HepG2 (cell line): ENCODE data around the gene TRPC3. TPM values are rescaled to one million over a fixed set of nuclear protein-coding genes. Genes with fewer than 3 reads are reported as not detected.

Experiments
- ATAC-seq: fragments of 200-7000 bp; cut with Tn5 transposase; 3 replicates; pipeline ENCODE4 v1.9.1; 2020; ENCODE audit warnings: mild to moderate bottlenecking, moderate library complexity
- BruUV-seq: library from RNA; stranded (reverse); fragments of 400-500 nt; replicated peaks from 2 replicates; lab custom pipeline; 2021; lab: Mats Ljungman, UMichigan
- CTCF ChIA-PET: fragments of 300-600 bp; formaldehyde crosslinking; extraction: SDS; loops from one replicate; lab custom pipeline; 2021; ENCODE audit warnings: low total read pairs, inconsistent platforms, low intra/inter-chr PET ratio; lab: Yijun Ruan, JAX
- POLR2A ChIA-PET: fragments of 350-600 bp; sonication (Branson Sonifier 250); formaldehyde crosslinking; loops from one replicate; lab custom pipeline; 2020; ENCODE audit warnings: antibody characterized with exemption, inconsistent platforms; lab: Yijun Ruan, JAX
- DNase-seq: peaks from one replicate; pipeline ENCODE4 v3.0.0-alpha.2; 2015; ENCODE audit warnings: low spot score
- FAIRE-seq: peaks from 3 replicates; lab custom pipeline; 2011; peaks lifted over from hg19 to GRCh38; lab: Jason Lieb, UNC
- H2AFZ ChIP-seq: one replicate; pipeline ENCODE4 v1.6.1; 2011; ENCODE audit warnings: low read length, inconsistent platforms
- H3K27ac ChIP-seq: fragments of 300-600 bp; 3 replicates; pipeline ENCODE4 v1.8.0; 2011; ENCODE audit warnings: mixed run types, mild to moderate bottlenecking, mixed read lengths, low read length, inconsistent platforms; ENCODE audit not compliant: insufficient read depth; ENCODE audit errors: extremely low read length
- H3K27me3 ChIP-seq, 2 experiments: fragments of 200-600 bp in 1 of 2; 2 replicates in 1 of 2; 3 replicates in 1 of 2; pipeline versions ENCODE4 v1.6.0 to v1.8.0; 2011; ENCODE audit warnings: low read length in 2 of 2, mild to moderate bottlenecking in 2 of 2, moderate library complexity in 2 of 2, inconsistent platforms in 1 of 2; ENCODE audit not compliant: insufficient read depth in 2 of 2, control insufficient read depth in 1 of 2
- H3K36me3 ChIP-seq, 2 experiments: fragments of 200-600 bp in 1 of 2; replicated peaks in 1 of 2; 2 replicates in 1 of 2; 3 replicates in 1 of 2; pipeline versions ENCODE4 v1.5.1 to v1.8.0; 2011; ENCODE audit warnings: low read length in 2 of 2, inconsistent platforms in 1 of 2; ENCODE audit not compliant: insufficient read depth in 2 of 2, control insufficient read depth in 1 of 2
- H3K4me1 ChIP-seq: 2 replicates; pipeline ENCODE4 v1.5.1; 2012; ENCODE audit warnings: low read length, inconsistent platforms; ENCODE audit not compliant: insufficient read depth
- H3K4me2 ChIP-seq: 2 replicates; pipeline ENCODE4 v1.6.0; 2011; ENCODE audit warnings: low read depth, low read length, inconsistent platforms
- H3K4me3 ChIP-seq, 3 experiments: fragments of 200-600 bp in 1 of 3; sonication (generic), shearing (Covaris generic) in 1 of 3; replicated peaks in 1 of 3; 2 replicates each; pipeline ENCODE4 v1.5.1; 2011 to 2016; ENCODE audit warnings: low read length in 3 of 3, inconsistent platforms in 2 of 3, low read depth in 2 of 3, mild to moderate bottlenecking in 2 of 3, control low read depth in 1 of 3, mixed read lengths in 1 of 3; ENCODE audit not compliant: insufficient read depth in 1 of 3
- H3K79me2 ChIP-seq: one replicate; pipeline ENCODE4 v1.6.1; 2011; ENCODE audit warnings: low read length, inconsistent platforms; ENCODE audit not compliant: insufficient read depth
- H3K9ac ChIP-seq: 2 replicates; pipeline ENCODE4 v1.6.0; 2011; ENCODE audit warnings: mild to moderate bottlenecking, low read depth, low read length, inconsistent platforms; ENCODE audit not compliant: insufficient read depth
- H3K9me3 ChIP-seq: 2 replicates; pipeline ENCODE4 v1.5.1; 2012; ENCODE audit warnings: mild to moderate bottlenecking, low read length
- H4K20me1 ChIP-seq: 2 replicates; pipeline ENCODE4 v1.6.0; 2011; ENCODE audit warnings: inconsistent platforms, mild to moderate bottlenecking, low read length, moderate library complexity; ENCODE audit not compliant: insufficient read depth
- TBX2 ChIP-seq: sonication (generic); formaldehyde crosslinking; IDR thresholded peaks from 2 replicates; pipeline ENCODE4 v1.5.0; 2020; ENCODE audit warnings: missing genetic modification reagents, mild to moderate bottlenecking, borderline replicate concordance
- ZFP90 ChIP-seq: sonication (generic); formaldehyde crosslinking; IDR thresholded peaks from 2 replicates; pipeline ENCODE4 v1.8.0; 2022; ENCODE audit warnings: missing genetic modification reagents, mild to moderate bottlenecking, inconsistent platforms, borderline replicate concordance
- ZNF275 ChIP-seq: sonication (generic); formaldehyde crosslinking; IDR thresholded peaks from 2 replicates; pipeline ENCODE4 v1.8.0; 2022; ENCODE audit warnings: missing genetic modification reagents, mild to moderate bottlenecking, inconsistent platforms, borderline replicate concordance
- ZNF383 ChIP-seq: sonication (generic); formaldehyde crosslinking; IDR thresholded peaks from 2 replicates; pipeline ENCODE4 v1.4.0; 2020; ENCODE audit warnings: missing genetic modification reagents, mild to moderate bottlenecking, borderline replicate concordance
- ZNF430 ChIP-seq: sonication (generic); formaldehyde crosslinking; IDR thresholded peaks from 2 replicates; pipeline ENCODE4 v1.9.0; 2021; ENCODE audit warnings: mild to moderate bottlenecking, missing genetic modification reagents
- ZNF546 ChIP-seq: sonication (generic); formaldehyde crosslinking; conservative IDR thresholded peaks from 2 replicates; pipeline ENCODE4 v1.8.1; 2023; ENCODE audit warnings: mild to moderate bottlenecking, missing genetic modification reagents
- WGBS: methylation state at CpG from one replicate; pipeline ENCODE4 v1.1.6; 2017; ENCODE audit warnings: low lambda C conversion rate; 5-methylcytosine and 5-hydroxymethylcytosine counted together
- in situ Hi-C: cut with HindIII; loops from 2 replicates; pipeline ENCODE4 v1.10.0; 2017; ENCODE audit warnings: low pct_unique_long_range_greater_than_20kb; ENCODE audit not compliant: extremely low pct_ligation_motif_present
- intact Hi-C: fragments of 100-400 bp; cut with micrococcal nuclease; formaldehyde crosslinking; loops from one replicate; pipeline ENCODE4 v1.10.0; 2022; ENCODE audit not compliant: unreplicated experiment
- polyA plus RNA-seq, 8 experiments: library from polyadenylated mRNA; depleted of rRNA in 3 of 8; stranded (reverse) in 7 of 8; unstranded in 1 of 8; fragments of >200 nt; fragmentation: Illumina TruSeq in 4 of 8; extraction: Trizol in 4 of 8; gene quantifications; 2 replicates each; pipeline versions ENCODE4 v1.2.1 to v1.2.3, GENCODE V29; 2011 to 2016; ENCODE audit warnings: low read depth in 4 of 8, missing spikeins in 1 of 8, mixed read lengths in 1 of 8; ENCODE audit not compliant: insufficient read depth in 1 of 8
- total RNA-seq, 5 experiments: library from RNA; depleted of rRNA; stranded (reverse); fragments of >200 nt; fragmentation: Illumina TruSeq; extraction: Trizol; gene quantifications; 2 replicates each; pipeline ENCODE4 v1.2.3, GENCODE V29; 2016; ENCODE audit warnings: low read depth in 1 of 5
- TF ChIP-seq, protein P1 (sequence below): sonication (generic); formaldehyde crosslinking; IDR thresholded peaks from 2 replicates; pipeline ENCODE4 v1.4.0; 2020; ENCODE audit warnings: missing genetic modification reagents, borderline replicate concordance
- TF ChIP-seq, protein P2 (sequence below): sonication (generic); formaldehyde crosslinking; IDR thresholded peaks from 2 replicates; pipeline ENCODE4 v1.4.0; 2020; ENCODE audit warnings: missing genetic modification reagents
- TF ChIP-seq, protein P3 (sequence below): sonication (generic); formaldehyde crosslinking; conservative IDR thresholded peaks from 2 replicates; pipeline ENCODE4 v1.8.0; 2022; ENCODE audit warnings: missing genetic modification reagents
- TF ChIP-seq, protein P4 (sequence below): sonication (generic); formaldehyde crosslinking; IDR thresholded peaks from 2 replicates; pipeline ENCODE4 v1.4.0; 2020; ENCODE audit warnings: missing genetic modification reagents

Gene TRPC3
- total and polyA plus RNA-seq, 2 of the 13 experiments (the other 11 are each of a cell fraction or from before 2014, with no cell fraction given) = not detected

GRCh38 chr4:121898150-121898549 is 53.7 kb downstream of the TRPC3 start:
- in situ Hi-C loops = no loop called here
- H2AFZ ChIP-seq = no peak overlapping the region
- FAIRE-seq (no peak), ATAC-seq (peak; percentile 66), DNase-seq (no peak)
- no peak overlapping the region for H3K4me2 ChIP-seq
- no peaks in the 10 kb centered on the region for H3K27me3 ChIP-seq
- 0% methylated on average over 6 of the region's 6 CpGs for WGBS
- H3K36me3 ChIP-seq = no peaks in the 10 kb centered on the region
- no peak overlapping the region for H3K27ac ChIP-seq
- POLR2A ChIA-PET = no interaction called here
- CTCF ChIA-PET = no interaction called here
- no peaks in the 10 kb centered on the region for H3K4me1 ChIP-seq
- intact Hi-C loops = loop anchor here (2.0 kb wide), 1 partner anchor 327 kb away; no protein-coding TSS in a partner anchor
- no peaks in the 10 kb centered on the region for H3K9me3 ChIP-seq
- H3K9ac ChIP-seq = no peak overlapping the region
- no peaks in the 10 kb centered on the region for H3K79me2 ChIP-seq
- BruUV-seq = no TSS peak
- no peak overlapping the region for H3K4me3 ChIP-seq
- H4K20me1 ChIP-seq = no peaks in the 10 kb centered on the region
- no peak for TF ChIP-seq ZFP90 (CRISPR knock-in tag)
- TF ChIP-seq ZNF430 = no peak
- TF ChIP-seq, protein P1, sequence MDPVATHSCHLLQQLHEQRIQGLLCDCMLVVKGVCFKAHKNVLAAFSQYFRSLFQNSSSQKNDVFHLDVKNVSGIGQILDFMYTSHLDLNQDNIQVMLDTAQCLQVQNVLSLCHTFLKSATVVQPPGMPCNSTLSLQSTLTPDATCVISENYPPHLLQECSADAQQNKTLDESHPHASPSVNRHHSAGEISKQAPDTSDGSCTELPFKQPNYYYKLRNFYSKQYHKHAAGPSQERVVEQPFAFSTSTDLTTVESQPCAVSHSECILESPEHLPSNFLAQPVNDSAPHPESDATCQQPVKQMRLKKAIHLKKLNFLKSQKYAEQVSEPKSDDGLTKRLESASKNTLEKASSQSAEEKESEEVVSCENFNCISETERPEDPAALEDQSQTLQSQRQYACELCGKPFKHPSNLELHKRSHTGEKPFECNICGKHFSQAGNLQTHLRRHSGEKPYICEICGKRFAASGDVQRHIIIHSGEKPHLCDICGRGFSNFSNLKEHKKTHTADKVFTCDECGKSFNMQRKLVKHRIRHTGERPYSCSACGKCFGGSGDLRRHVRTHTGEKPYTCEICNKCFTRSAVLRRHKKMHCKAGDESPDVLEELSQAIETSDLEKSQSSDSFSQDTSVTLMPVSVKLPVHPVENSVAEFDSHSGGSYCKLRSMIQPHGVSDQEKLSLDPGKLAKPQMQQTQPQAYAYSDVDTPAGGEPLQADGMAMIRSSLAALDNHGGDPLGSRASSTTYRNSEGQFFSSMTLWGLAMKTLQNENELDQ (CRISPR knock-in tag) = no peak
- TF ChIP-seq, protein P2, sequence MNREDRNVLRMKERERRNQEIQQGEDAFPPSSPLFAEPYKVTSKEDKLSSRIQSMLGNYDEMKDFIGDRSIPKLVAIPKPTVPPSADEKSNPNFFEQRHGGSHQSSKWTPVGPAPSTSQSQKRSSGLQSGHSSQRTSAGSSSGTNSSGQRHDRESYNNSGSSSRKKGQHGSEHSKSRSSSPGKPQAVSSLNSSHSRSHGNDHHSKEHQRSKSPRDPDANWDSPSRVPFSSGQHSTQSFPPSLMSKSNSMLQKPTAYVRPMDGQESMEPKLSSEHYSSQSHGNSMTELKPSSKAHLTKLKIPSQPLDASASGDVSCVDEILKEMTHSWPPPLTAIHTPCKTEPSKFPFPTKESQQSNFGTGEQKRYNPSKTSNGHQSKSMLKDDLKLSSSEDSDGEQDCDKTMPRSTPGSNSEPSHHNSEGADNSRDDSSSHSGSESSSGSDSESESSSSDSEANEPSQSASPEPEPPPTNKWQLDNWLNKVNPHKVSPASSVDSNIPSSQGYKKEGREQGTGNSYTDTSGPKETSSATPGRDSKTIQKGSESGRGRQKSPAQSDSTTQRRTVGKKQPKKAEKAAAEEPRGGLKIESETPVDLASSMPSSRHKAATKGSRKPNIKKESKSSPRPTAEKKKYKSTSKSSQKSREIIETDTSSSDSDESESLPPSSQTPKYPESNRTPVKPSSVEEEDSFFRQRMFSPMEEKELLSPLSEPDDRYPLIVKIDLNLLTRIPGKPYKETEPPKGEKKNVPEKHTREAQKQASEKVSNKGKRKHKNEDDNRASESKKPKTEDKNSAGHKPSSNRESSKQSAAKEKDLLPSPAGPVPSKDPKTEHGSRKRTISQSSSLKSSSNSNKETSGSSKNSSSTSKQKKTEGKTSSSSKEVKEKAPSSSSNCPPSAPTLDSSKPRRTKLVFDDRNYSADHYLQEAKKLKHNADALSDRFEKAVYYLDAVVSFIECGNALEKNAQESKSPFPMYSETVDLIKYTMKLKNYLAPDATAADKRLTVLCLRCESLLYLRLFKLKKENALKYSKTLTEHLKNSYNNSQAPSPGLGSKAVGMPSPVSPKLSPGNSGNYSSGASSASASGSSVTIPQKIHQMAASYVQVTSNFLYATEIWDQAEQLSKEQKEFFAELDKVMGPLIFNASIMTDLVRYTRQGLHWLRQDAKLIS (CRISPR knock-in tag) = no peak
- TF ChIP-seq, protein P3, sequence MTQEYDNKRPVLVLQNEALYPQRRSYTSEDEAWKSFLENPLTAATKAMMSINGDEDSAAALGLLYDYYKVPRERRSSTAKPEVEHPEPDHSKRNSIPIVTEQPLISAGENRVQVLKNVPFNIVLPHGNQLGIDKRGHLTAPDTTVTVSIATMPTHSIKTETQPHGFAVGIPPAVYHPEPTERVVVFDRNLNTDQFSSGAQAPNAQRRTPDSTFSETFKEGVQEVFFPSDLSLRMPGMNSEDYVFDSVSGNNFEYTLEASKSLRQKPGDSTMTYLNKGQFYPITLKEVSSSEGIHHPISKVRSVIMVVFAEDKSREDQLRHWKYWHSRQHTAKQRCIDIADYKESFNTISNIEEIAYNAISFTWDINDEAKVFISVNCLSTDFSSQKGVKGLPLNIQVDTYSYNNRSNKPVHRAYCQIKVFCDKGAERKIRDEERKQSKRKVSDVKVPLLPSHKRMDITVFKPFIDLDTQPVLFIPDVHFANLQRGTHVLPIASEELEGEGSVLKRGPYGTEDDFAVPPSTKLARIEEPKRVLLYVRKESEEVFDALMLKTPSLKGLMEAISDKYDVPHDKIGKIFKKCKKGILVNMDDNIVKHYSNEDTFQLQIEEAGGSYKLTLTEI = no peak
- TF ChIP-seq TBX2 (CRISPR knock-in tag) = no peak
- TF ChIP-seq ZNF275 (CRISPR knock-in tag) = no peak
- no peak for TF ChIP-seq ZNF546 (CRISPR knock-in tag)
- TF ChIP-seq ZNF383 (CRISPR knock-in tag) = no peak
- TF ChIP-seq, protein P4, sequence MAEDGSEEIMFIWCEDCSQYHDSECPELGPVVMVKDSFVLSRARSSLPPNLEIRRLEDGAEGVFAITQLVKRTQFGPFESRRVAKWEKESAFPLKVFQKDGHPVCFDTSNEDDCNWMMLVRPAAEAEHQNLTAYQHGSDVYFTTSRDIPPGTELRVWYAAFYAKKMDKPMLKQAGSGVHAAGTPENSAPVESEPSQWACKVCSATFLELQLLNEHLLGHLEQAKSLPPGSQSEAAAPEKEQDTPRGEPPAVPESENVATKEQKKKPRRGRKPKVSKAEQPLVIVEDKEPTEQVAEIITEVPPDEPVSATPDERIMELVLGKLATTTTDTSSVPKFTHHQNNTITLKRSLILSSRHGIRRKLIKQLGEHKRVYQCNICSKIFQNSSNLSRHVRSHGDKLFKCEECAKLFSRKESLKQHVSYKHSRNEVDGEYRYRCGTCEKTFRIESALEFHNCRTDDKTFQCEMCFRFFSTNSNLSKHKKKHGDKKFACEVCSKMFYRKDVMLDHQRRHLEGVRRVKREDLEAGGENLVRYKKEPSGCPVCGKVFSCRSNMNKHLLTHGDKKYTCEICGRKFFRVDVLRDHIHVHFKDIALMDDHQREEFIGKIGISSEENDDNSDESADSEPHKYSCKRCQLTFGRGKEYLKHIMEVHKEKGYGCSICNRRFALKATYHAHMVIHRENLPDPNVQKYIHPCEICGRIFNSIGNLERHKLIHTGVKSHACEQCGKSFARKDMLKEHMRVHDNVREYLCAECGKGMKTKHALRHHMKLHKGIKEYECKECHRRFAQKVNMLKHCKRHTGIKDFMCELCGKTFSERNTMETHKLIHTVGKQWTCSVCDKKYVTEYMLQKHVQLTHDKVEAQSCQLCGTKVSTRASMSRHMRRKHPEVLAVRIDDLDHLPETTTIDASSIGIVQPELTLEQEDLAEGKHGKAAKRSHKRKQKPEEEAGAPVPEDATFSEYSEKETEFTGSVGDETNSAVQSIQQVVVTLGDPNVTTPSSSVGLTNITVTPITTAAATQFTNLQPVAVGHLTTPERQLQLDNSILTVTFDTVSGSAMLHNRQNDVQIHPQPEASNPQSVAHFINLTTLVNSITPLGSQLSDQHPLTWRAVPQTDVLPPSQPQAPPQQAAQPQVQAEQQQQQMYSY (CRISPR knock-in tag) = no peak
